GM12864 (cell line): ENCODE measurements around the gene ZNF326.

Source experiments
- DNase-seq: peaks from one replicate; pipeline ENCODE4 v3.0.0-alpha.2; 2011; ENCODE audit warnings: low read depth
- H3K4me3 ChIP-seq: 2 replicates; pipeline ENCODE4 v1.5.1; 2011; ENCODE audit warnings: mild to moderate bottlenecking, low read depth, low read length, control low read depth
- CTCF ChIP-seq: IDR thresholded peaks from 2 replicates; pipeline ENCODE4 v1.5.1; 2011; ENCODE audit warnings: low read depth, mild to moderate bottlenecking, moderate library complexity, low read length, control low read depth, inconsistent platforms; ENCODE audit errors: missing control alignments

ZNF326 gene

GRCh38 chr1:90067194-90067931 is 72.5 kb downstream of the ZNF326 start:
- no peak for DNase-seq
- no peak overlapping the region for H3K4me3 ChIP-seq
- no peak for TF ChIP-seq CTCF

GRCh38 chr1:90068611-90069280 is 73.8 kb downstream of the ZNF326 start:
- no peak overlapping the region for H3K4me3 ChIP-seq
- TF ChIP-seq CTCF = no peak
- DNase-seq = no peak

- peak; percentile 3 for DNase-seq
- no peak overlapping the region for H3K4me3 ChIP-seq
- TF ChIP-seq CTCF = no peak
Observed at GRCh38 chr1:90074137-90074536, 79.2 kb downstream of the ZNF326 start.

- DNase-seq = no peak
- no peak overlapping the region for H3K4me3 ChIP-seq
- TF ChIP-seq CTCF = no peak
Observed at GRCh38 chr1:90074566-90074965, 79.7 kb downstream of the ZNF326 start.

GRCh38 chr1:90074970-90075391 is 80.1 kb downstream of the ZNF326 start:
- no peak for TF ChIP-seq CTCF
- no peak overlapping the region for H3K4me3 ChIP-seq
- DNase-seq = no peak

DNA sequence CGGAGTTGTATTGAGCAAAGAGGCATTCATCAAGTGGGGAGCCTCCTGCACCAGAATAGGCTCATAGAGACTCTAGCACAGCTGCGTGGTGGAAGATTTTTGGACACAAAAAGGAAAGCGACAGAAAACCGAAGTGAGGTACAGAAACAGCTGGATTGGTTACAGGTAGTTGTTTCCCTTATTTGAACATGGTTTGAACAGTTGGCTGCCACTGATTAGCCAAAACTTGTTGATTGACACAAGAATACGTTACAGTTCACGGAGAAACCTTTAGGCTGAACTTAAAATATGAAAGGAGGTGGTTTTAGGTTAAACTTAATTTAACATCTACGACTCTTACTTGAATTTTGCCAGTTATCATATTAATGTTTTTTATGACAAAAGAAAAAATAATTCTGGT is 89.1 kb downstream of the ZNF326 start:
- TF ChIP-seq CTCF = no peak
- no peak for DNase-seq
- no peak overlapping the region for H3K4me3 ChIP-seq
